SK-N-SH (cell line): ENCODE results near the gene TMEM271. TPM values are rescaled to one million over a fixed set of nuclear protein-coding genes. Genes with fewer than 3 reads are reported as not detected.

Source experiments
- CTCF ChIA-PET: fragments of 300-600, 350-600 bp; formaldehyde crosslinking; extraction: SDS; loops from one replicate; lab custom pipeline; 2021; lab: Yijun Ruan, JAX
- POLR2A ChIA-PET: fragments of 350-600 bp; sonication (Branson Sonifier 250); formaldehyde crosslinking; extraction: SDS; loops from one replicate; lab custom pipeline; 2020; ENCODE audit warnings: antibody characterized with exemption, inconsistent platforms; lab: Yijun Ruan, JAX
- DNase-seq: peaks from one replicate; pipeline ENCODE4 v3.0.0; 2012
- H2AFZ ChIP-seq: fragments of 200-600 bp; sonication (generic); 2 replicates; pipeline ENCODE4 v1.8.1; 2016; ENCODE audit warnings: antibody characterized with exemption, mild to moderate bottlenecking, low read depth
- H3F3A ChIP-seq: fragments of 200-600 bp; sonication (generic); replicated peaks from 2 replicates; pipeline ENCODE3; 2016; ENCODE audit warnings: antibody characterized with exemption, mild to moderate bottlenecking; ENCODE audit not compliant: insufficient read depth
- H3K27ac ChIP-seq, 2 experiments: fragments of 200-500 bp in 1 of 2; fragments of 200-600 bp in 1 of 2; sonication (Bioruptor generic) in 1 of 2; sonication (generic), shearing (Covaris generic) in 1 of 2; 2 replicates each; pipeline versions ENCODE4 v1.5.1 to v1.6.1; 2014 to 2016; ENCODE audit warnings: low read depth in 2 of 2, inconsistent platforms in 1 of 2, low read length in 1 of 2, mild to moderate bottlenecking in 1 of 2, mixed read lengths in 1 of 2
- H3K27me3 ChIP-seq: fragments of 200-600 bp; sonication (generic), shearing (Covaris generic); 2 replicates; pipeline ENCODE4 v1.6.1; 2016; ENCODE audit warnings: mixed run types; ENCODE audit not compliant: insufficient read depth
- H3K36me3 ChIP-seq, 2 experiments: fragments of 200-500 bp in 1 of 2; fragments of 200-600 bp in 1 of 2; sonication (Bioruptor generic) in 1 of 2; sonication (generic) in 1 of 2; replicated peaks in 1 of 2; 2 replicates each; pipeline versions ENCODE3 to v1.5.1; 2014 to 2016; ENCODE audit warnings: low read length in 1 of 2, mild to moderate bottlenecking in 1 of 2; ENCODE audit not compliant: insufficient read depth in 2 of 2, control insufficient read depth in 1 of 2
- H3K4me1 ChIP-seq, 2 experiments: fragments of 200-500 bp in 1 of 2; fragments of 200-600 bp in 1 of 2; sonication (Bioruptor generic) in 1 of 2; sonication (generic), shearing (Covaris generic) in 1 of 2; 2 replicates each; pipeline versions ENCODE4 v1.5.1 to v1.6.1; 2014 to 2016; ENCODE audit warnings: low read depth in 1 of 2, low read length in 1 of 2, mixed run types in 1 of 2; ENCODE audit not compliant: insufficient read depth in 2 of 2, control insufficient read depth in 1 of 2
- H3K4me2 ChIP-seq: fragments of 200-600 bp; sonication (generic), shearing (Covaris generic); 2 replicates; pipeline ENCODE4 v1.6.1; 2017; ENCODE audit warnings: mixed run types
- H3K4me3 ChIP-seq, 2 experiments: fragments of 200-500 bp in 1 of 2; fragments of 200-600 bp in 1 of 2; sonication (Bioruptor generic) in 1 of 2; sonication (generic), shearing (Covaris generic) in 1 of 2; 2 replicates each; pipeline versions ENCODE4 v1.5.1 to v1.8.1; 2014 to 2016; ENCODE audit warnings: low read depth in 2 of 2, inconsistent platforms in 1 of 2, low read length in 1 of 2, mild to moderate bottlenecking in 1 of 2, mixed read lengths in 1 of 2, moderate library complexity in 1 of 2
- H3K79me2 ChIP-seq: fragments of 200-600 bp; sonication (generic); 2 replicates; pipeline ENCODE4 v1.8.1; 2017; ENCODE audit warnings: mild to moderate bottlenecking; ENCODE audit not compliant: insufficient read depth
- H3K9ac ChIP-seq: fragments of 200-600 bp; sonication (generic); 2 replicates; pipeline ENCODE4 v1.6.1; 2017; ENCODE audit warnings: mixed run types
- H3K9me2 ChIP-seq: fragments of 200-600 bp; sonication (generic); 2 replicates; pipeline ENCODE4 v1.6.1; 2017; ENCODE audit warnings: mixed run types
- H3K9me3 ChIP-seq: fragments of 200-600 bp; sonication (generic); 2 replicates; pipeline ENCODE4 v1.6.1; 2017; ENCODE audit warnings: mixed run types, mild to moderate bottlenecking, moderate library complexity
- H4K20me1 ChIP-seq: fragments of 200-600 bp; sonication (generic); 2 replicates; pipeline ENCODE4 v1.6.1; 2017; ENCODE audit warnings: mild to moderate bottlenecking, mixed run types; ENCODE audit not compliant: insufficient read depth
- FOSL2 ChIP-seq: IDR thresholded peaks from 2 replicates; pipeline ENCODE4 v1.4.0; 2012; ENCODE audit warnings: low read depth, mild to moderate bottlenecking, moderate library complexity, borderline replicate concordance
- GATA2 ChIP-seq: sonication (generic); formaldehyde crosslinking; IDR thresholded peaks from 2 replicates; pipeline ENCODE4 v1.5.0; 2020; ENCODE audit warnings: mild to moderate bottlenecking, missing genetic modification reagents
- IRF3 ChIP-seq: fragments of 150-350 bp; IDR thresholded peaks from 2 replicates; pipeline ENCODE4 v1.6.1; 2016; ENCODE audit warnings: mild to moderate bottlenecking, low read depth, low read length
- JUND ChIP-seq: IDR thresholded peaks from 2 replicates; pipeline ENCODE4 v1.4.0; 2012
- MEF2A ChIP-seq: IDR thresholded peaks from 2 replicates; pipeline ENCODE4 v1.4.0; 2012; ENCODE audit warnings: low read depth, borderline replicate concordance
- NFIC ChIP-seq: IDR thresholded peaks from 2 replicates; pipeline ENCODE4 v1.4.0; 2012; ENCODE audit warnings: borderline replicate concordance
- NRF1 ChIP-seq: IDR thresholded peaks from 2 replicates; pipeline ENCODE4 v1.6.1; 2012; ENCODE audit warnings: low read depth, mild to moderate bottlenecking, low read length
- PBX3 ChIP-seq: IDR thresholded peaks from 2 replicates; pipeline ENCODE4; 2012
- RAD21 ChIP-seq: IDR thresholded peaks from 2 replicates; pipeline ENCODE4 v1.6.1; 2012; ENCODE audit warnings: mild to moderate bottlenecking, low read length
- RCOR1 ChIP-seq: fragments of 150-350 bp; IDR thresholded peaks from 2 replicates; pipeline ENCODE4 v1.6.1; 2017; ENCODE audit warnings: antibody characterized with exemption, low read length
- REST ChIP-seq: IDR thresholded peaks from 2 replicates; pipeline ENCODE4 v1.6.1; 2012; ENCODE audit warnings: mild to moderate bottlenecking, low read depth, low read length, moderate library complexity
- RFX5 ChIP-seq: IDR thresholded peaks from 2 replicates; pipeline ENCODE4 v1.6.1; 2012; ENCODE audit warnings: mild to moderate bottlenecking, improper control_type of control experiment, low read length
- WGBS: methylation state at CpG from one replicate; pipeline ENCODE4 v1.1.6; 2017; ENCODE audit warnings: low lambda C conversion rate; 5-methylcytosine and 5-hydroxymethylcytosine counted together
- polyA plus RNA-seq, 3 experiments: library from polyadenylated mRNA; depleted of rRNA; stranded (reverse); fragments of >200 nt; gene quantifications; 2 replicates each; pipeline ENCODE4 v1.2.3, GENCODE V29; 2012

Gene TMEM271
- polyA plus RNA-seq, 1 of the 3 experiments (the other 2 are of a cell fraction), result not detected

- Histone ChIP-seq H3K4me3 (no peak overlapping the region), H3K4me1 (peaks cover 0 to 6% of the 10 kb centered on the region in 2 experiments; a peak in 1 of 4 replicates), H3K79me2 (no peaks in the 10 kb centered on the region), H3K9me3 (no peaks in the 10 kb centered on the region), H3K9ac (no peak overlapping the region), H4K20me1 (no peaks in the 10 kb centered on the region), H3K27ac (no peak overlapping the region), H3K4me2 (no peak overlapping the region), H3K9me2 (no peaks in the 10 kb centered on the region)
- CTCF ChIA-PET, result interaction anchor here (1.1 kb wide), 1 partner anchor 131 kb away, joined by 3 read pairs; no protein-coding TSS in a partner anchor
- 0% methylated on average over 2 of the region's 10 CpGs for WGBS
- TF ChIP-seq NRF1 (no peak), FOSL2 (peak; percentile 30; the same call in 1 of the 2 replicates)
- TF ChIP-seq, all 33 proteins: peak for 1
- Histone ChIP-seq H3F3A (no peaks in the 10 kb centered on the region), H3K36me3 (no peaks in the 10 kb centered on the region), H3K27me3 (peaks cover 7% of the 10 kb centered on the region), H2AFZ (no peak overlapping the region)
- DNase-seq, result no peak
- POLR2A ChIA-PET, result no interaction called here
Observed at GRCh38 chr4:610411-611261, 34.5 kb upstream of the TMEM271 start.

- Histone ChIP-seq H3K9me3 (no peaks in the 10 kb centered on the region), H3K4me3 (no peak overlapping the region), H3K4me1 (peaks cover 0 to 6% of the 10 kb centered on the region in 2 experiments; a peak in 1 of 4 replicates), H3K27ac (no peak overlapping the region), H3K4me2 (no peak overlapping the region), H4K20me1 (no peaks in the 10 kb centered on the region), H3K9ac (no peak overlapping the region), H3K9me2 (no peaks in the 10 kb centered on the region), H3K36me3 (no peaks in the 10 kb centered on the region), H3F3A (no peaks in the 10 kb centered on the region), H3K79me2 (no peaks in the 10 kb centered on the region), H2AFZ (no peak overlapping the region), H3K27me3 (peaks cover 7% of the 10 kb centered on the region)
- ChIA-PET POLR2A (no interaction called here), CTCF (interaction anchor here (0.6 kb wide), 1 partner anchor 580 kb away, joined by 3 read pairs; no protein-coding TSS in a partner anchor)
- TF ChIP-seq PBX3 (peak; percentile 32; the same call in 1 of the 2 replicates), RAD21 (no peak)
- 59% methylated on average over 8 of the region's 8 CpGs for WGBS
- no peak for DNase-seq
Observed at GRCh38 chr4:609400-610050, 33.4 kb upstream of the TMEM271 start.

GRCh38 chr4:608236-608635 is 32.1 kb upstream of the TMEM271 start:
- no peak for DNase-seq
- WGBS, result 11% methylated on average over 7 of the region's 7 CpGs
- CTCF ChIA-PET, result interaction anchor here (1.0 kb wide), 1 partner anchor 10 kb away, joined by 3 read pairs; no protein-coding TSS in a partner anchor
- no peak for TF ChIP-seq GATA2 (CRISPR knock-in tag)
- TF ChIP-seq RCOR1, result no peak
- TF ChIP-seq JUND, result no peak
- TF ChIP-seq IRF3, result no peak
- TF ChIP-seq NFIC, result no peak
- no peak for TF ChIP-seq RFX5
- TF ChIP-seq REST, result no peak
- no peak for TF ChIP-seq MEF2A

More at GRCh38 chr4:608236-608635, 32.1 kb upstream of the TMEM271 start:
- H3F3A ChIP-seq, result no peaks in the 10 kb centered on the region
- no peaks in the 10 kb centered on the region for H3K9me2 ChIP-seq
- no peaks in the 10 kb centered on the region for H4K20me1 ChIP-seq
- H3K4me3 ChIP-seq, result no peak overlapping the region
- H2AFZ ChIP-seq, result no peak overlapping the region
- H3K27ac ChIP-seq, result no peak overlapping the region
- H3K27me3 ChIP-seq, result peaks cover 7% of the 10 kb centered on the region
- no peak overlapping the region for H3K9ac ChIP-seq
- no peaks in the 10 kb centered on the region for H3K9me3 ChIP-seq
- H3K79me2 ChIP-seq, result no peaks in the 10 kb centered on the region
- peaks cover 0 to 6% of the 10 kb centered on the region in 2 experiments; a peak in 1 of 4 replicates for H3K4me1 ChIP-seq
- no peak overlapping the region for H3K4me2 ChIP-seq
- no peaks in the 10 kb centered on the region for H3K36me3 ChIP-seq
- POLR2A ChIA-PET, result no interaction called here
